IMR-90 (cell line): ENCODE data around the gene IRGM. TPM values are rescaled to one million over a fixed set of nuclear protein-coding genes. Genes with fewer than 3 reads are reported as not detected.
"Not testable (repeated sequence)": the region's sequence is repeated elsewhere in the genome, so short reads cannot be mapped to it uniquely, and the experiment has no call there.

Source experiments
- ATAC-seq: fragments of 200-7000 bp; cut with Tn5 transposase; 2 replicates; pipeline ENCODE4 v1.9.1; 2020; ENCODE audit warnings: low read depth, mild to moderate bottlenecking, moderate library complexity
- BruUV-seq: library from RNA; stranded (reverse); fragments of 400-500 nt; replicated peaks from 2 replicates; lab custom pipeline; 2021; lab: Mats Ljungman, UMichigan
- CTCF ChIA-PET: fragments of 300-600 bp; formaldehyde crosslinking; extraction: SDS; loops from one replicate; lab custom pipeline; 2021; ENCODE audit warnings: antibody characterized with exemption; lab: Yijun Ruan, JAX
- POLR2A ChIA-PET: fragments of 300-600 bp; sonication (Branson Sonifier 250); formaldehyde crosslinking; loops from one replicate; lab custom pipeline; 2022; ENCODE audit warnings: antibody characterized with exemption; ENCODE audit not compliant: unreplicated experiment; lab: Charles Lee
- DNase-seq: peaks from one replicate; pipeline ENCODE4 v3.0.0; 2013
- H2AFZ ChIP-seq: replicated peaks from 2 replicates; pipeline ENCODE3; 2013; ENCODE audit warnings: low read length, mild to moderate bottlenecking; ENCODE audit not compliant: poor library complexity
- H2AK5ac ChIP-seq: 2 replicates; pipeline ENCODE4 v1.6.1; 2013; ENCODE audit warnings: low read depth, low read length, inconsistent platforms
- H2AK9ac ChIP-seq: replicated peaks from 2 replicates; pipeline ENCODE3; 2013; ENCODE audit warnings: mild to moderate bottlenecking, low read depth, low read length, moderate library complexity; ENCODE audit not compliant: poor library complexity
- H2BK120ac ChIP-seq: 2 replicates; pipeline ENCODE4 v1.6.1; 2013; ENCODE audit warnings: low read depth, low read length, inconsistent platforms
- H2BK15ac ChIP-seq: 3 replicates; pipeline ENCODE4 v1.6.1; 2013; ENCODE audit warnings: low read depth, low read length, inconsistent platforms
- H2BK20ac ChIP-seq: 2 replicates; pipeline ENCODE4 v1.6.1; 2013; ENCODE audit warnings: low read depth, mild to moderate bottlenecking, inconsistent platforms, low read length, moderate library complexity
- H2BK5ac ChIP-seq: 2 replicates; pipeline ENCODE4 v1.6.1; 2013; ENCODE audit warnings: mild to moderate bottlenecking, low read depth, low read length, inconsistent platforms; ENCODE audit not compliant: poor library complexity, severe bottlenecking
- H3K14ac ChIP-seq: replicated peaks from 2 replicates; pipeline ENCODE4 v1.6.1; 2013; ENCODE audit warnings: low read depth, low read length, inconsistent platforms
- H3K18ac ChIP-seq: 2 replicates; pipeline ENCODE4 v1.6.1; 2013; ENCODE audit warnings: low read depth, low read length, control low read depth
- H3K23ac ChIP-seq: 2 replicates; pipeline ENCODE4 v1.6.1; 2013; ENCODE audit warnings: low read depth, low read length, inconsistent platforms
- H3K27ac ChIP-seq: 2 replicates; pipeline ENCODE4 v1.5.1; 2013; ENCODE audit warnings: mild to moderate bottlenecking, control low read depth, low read length; ENCODE audit not compliant: insufficient read depth
- H3K27me3 ChIP-seq: 2 replicates; pipeline ENCODE4 v1.6.1; 2013; ENCODE audit warnings: low read length; ENCODE audit not compliant: control insufficient read depth, insufficient read depth
- H3K36me3 ChIP-seq: 2 replicates; pipeline ENCODE4 v1.6.1; 2013; ENCODE audit warnings: low read length, mixed read lengths; ENCODE audit not compliant: control insufficient read depth, insufficient read depth
- H3K4ac ChIP-seq: 2 replicates; pipeline ENCODE4 v1.6.1; 2013; ENCODE audit warnings: low read depth, low read length, inconsistent platforms
- H3K4me1 ChIP-seq: 2 replicates; pipeline ENCODE4 v1.6.1; 2013; ENCODE audit warnings: low read length, mixed read lengths; ENCODE audit not compliant: control insufficient read depth, insufficient read depth
- H3K4me2 ChIP-seq: 2 replicates; pipeline ENCODE4 v1.6.1; 2013; ENCODE audit warnings: low read depth, mild to moderate bottlenecking, control low read depth, low read length, moderate library complexity
- H3K4me3 ChIP-seq: 2 replicates; pipeline ENCODE4 v1.5.1; 2013; ENCODE audit warnings: low read depth, mild to moderate bottlenecking, control low read depth, low read length, moderate library complexity; ENCODE audit not compliant: insufficient read depth
- H3K56ac ChIP-seq: 2 replicates; pipeline ENCODE4 v1.6.1; 2013; ENCODE audit warnings: low read length, inconsistent platforms; ENCODE audit not compliant: insufficient read depth; ENCODE audit errors: extremely low read depth
- H3K79me1 ChIP-seq, 2 experiments: 2 replicates each; pipeline ENCODE4 v1.6.1; 2013; ENCODE audit warnings: low read length in 2 of 2, inconsistent platforms in 1 of 2, low read depth in 1 of 2
- H3K9ac ChIP-seq: 2 replicates; pipeline ENCODE4 v1.6.1; 2013; ENCODE audit warnings: low read depth, low read length, control low read depth
- H3K9me1 ChIP-seq: 2 replicates; pipeline ENCODE4 v1.6.1; 2013; ENCODE audit warnings: low read length, inconsistent platforms; ENCODE audit not compliant: insufficient read depth
- H3K9me3 ChIP-seq: 2 replicates; pipeline ENCODE4 v1.6.1; 2013; ENCODE audit warnings: low read length; ENCODE audit not compliant: control insufficient read depth, insufficient read depth
- H4K20me1 ChIP-seq: 2 replicates; pipeline ENCODE4 v1.6.1; 2013; ENCODE audit warnings: low read length, inconsistent platforms; ENCODE audit not compliant: insufficient read depth
- H4K5ac ChIP-seq: 2 replicates; pipeline ENCODE4 v1.6.1; 2013; ENCODE audit warnings: mild to moderate bottlenecking, low read depth, low read length, control low read depth
- H4K8ac ChIP-seq, 2 experiments: 2 replicates each; pipeline ENCODE4 v1.6.1; 2013; ENCODE audit warnings: low read depth in 2 of 2, low read length in 2 of 2, control low read depth in 1 of 2, inconsistent platforms in 1 of 2
- H4K91ac ChIP-seq: 2 replicates; pipeline ENCODE4 v1.6.1; 2013; ENCODE audit warnings: low read depth, low read length, inconsistent platforms; ENCODE audit not compliant: insufficient read depth
- FOS ChIP-seq: fragments of 150-350 bp; IDR thresholded peaks from 2 replicates; pipeline ENCODE4 v1.6.1; 2016; ENCODE audit warnings: low read depth, low read length
- RAD21 ChIP-seq: IDR thresholded peaks from 2 replicates; pipeline ENCODE4 v1.6.1; 2012; ENCODE audit warnings: low read length, improper control_type of control experiment
- USF2 ChIP-seq: fragments of 150-350 bp; IDR thresholded peaks from 2 replicates; pipeline ENCODE4 v1.6.1; 2017; ENCODE audit warnings: mild to moderate bottlenecking, antibody characterized with exemption, low read length, low read depth
- WGBS, 2 experiments: methylation state at CpG; one replicate each; pipeline versions ENCODE4 v1.1.5 to v1.1.7; 2013; ENCODE audit warnings: missing lambda C conversion rate in 2 of 2; ENCODE audit not compliant: insufficient read length in 1 of 2; ENCODE audit errors: extremely low coverage in 2 of 2; 5-methylcytosine and 5-hydroxymethylcytosine counted together
- dilution Hi-C: fragments of 300-500 bp; cut with HindIII; formaldehyde crosslinking; loops from one replicate; pipeline ENCODE4 v1.14.3; 2018; ENCODE audit warnings: low sequenced_read_pairs; ENCODE audit not compliant: unreplicated experiment
- in situ Hi-C: fragments of 300-500 bp; cut with MboI; formaldehyde crosslinking; loops from 3 replicates; pipeline ENCODE4 v1.14.3; 2019; ENCODE audit warnings: low sequenced_read_pairs, inconsistent platforms, mixed read lengths
- intact Hi-C: fragments of 100-400 bp; cut with micrococcal nuclease; formaldehyde crosslinking; loops from 2 replicates; pipeline ENCODE4 v1.10.0; 2022
- polyA plus RNA-seq, 3 experiments: library from polyadenylated mRNA; depleted of rRNA; stranded (reverse); fragments of >200 nt; gene quantifications; 2 replicates each; pipeline ENCODE4 v1.2.3, GENCODE V29; 2012; ENCODE audit warnings: low replicate concordance in 1 of 3
- total RNA-seq: library from RNA; depleted of rRNA; stranded (reverse); fragments of >200 nt; gene quantifications from 2 replicates; pipeline ENCODE4 v1.2.3, GENCODE V29; 2012

The IRGM gene
- total and polyA plus RNA-seq, 2 of the 4 experiments (the other 2 are of a cell fraction): not detected

- no peaks in the 10 kb centered on the region for H3K79me1 ChIP-seq
- H2AK5ac ChIP-seq: no peak overlapping the region
- no peak for DNase-seq
- TF ChIP-seq USF2 (no peak), RAD21 (no peak), FOS (no peak)
- no peaks in the 10 kb centered on the region for H3K36me3 ChIP-seq
- H3K14ac ChIP-seq: no peak overlapping the region
- WGBS, 2 experiments: no CpG with 5 or more reads among the region's 2 CpGs
- H2BK5ac ChIP-seq: no peak overlapping the region
- BruUV-seq: no TSS peak
- intact Hi-C loops: no loop called here
- no peak overlapping the region for H2AFZ ChIP-seq
- peaks cover 8% of the 10 kb centered on the region for H3K27me3 ChIP-seq
- H3K4me1 ChIP-seq: no peaks in the 10 kb centered on the region
- in situ Hi-C loops: no loop called here
- no peak overlapping the region for H3K18ac ChIP-seq
- H3K4ac ChIP-seq: no peak overlapping the region
- no peak overlapping the region for H2BK20ac ChIP-seq
- H4K20me1 ChIP-seq: no peaks in the 10 kb centered on the region
- no peak overlapping the region for H3K9ac ChIP-seq
- no peak overlapping the region for H3K27ac ChIP-seq
- H2BK15ac ChIP-seq: no peak overlapping the region
- ChIA-PET POLR2A (no interaction called here), CTCF (interaction anchor here (0.6 to 1.4 kb wide), 3 partner anchors 8 to 19 kb away, joined by 3 to 4 read pairs (median 3); no protein-coding TSS in a partner anchor)
- no peak overlapping the region for H3K56ac ChIP-seq
- H3K4me3 ChIP-seq: no peak overlapping the region
- dilution Hi-C loops: no loop called here
- H4K8ac ChIP-seq: no peak overlapping the region
- H3K9me3 ChIP-seq: no peaks in the 10 kb centered on the region
- H2BK120ac ChIP-seq: no peak overlapping the region
- no peak; the same call in 1 of the 2 replicates for ATAC-seq
- no peaks in the 10 kb centered on the region for H3K9me1 ChIP-seq
- H4K91ac ChIP-seq: no peak overlapping the region
- no peak overlapping the region for H2AK9ac ChIP-seq
- no peak overlapping the region for H4K5ac ChIP-seq
- no peak overlapping the region for H3K23ac ChIP-seq
- H3K4me2 ChIP-seq: no peak overlapping the region; the same call in 1 of the 2 replicates
Observed at GRCh38 chr5:150853561-150853960, 7.2 kb downstream of the IRGM start.

- H3K27me3 ChIP-seq, H4K20me1 ChIP-seq, H3K9ac ChIP-seq, H3K23ac ChIP-seq, H2BK120ac ChIP-seq, H4K5ac ChIP-seq, dilution Hi-C loops, H3K9me3 ChIP-seq, BruUV-seq, H3K18ac ChIP-seq, in situ Hi-C loops, H2AFZ ChIP-seq, H2AK5ac ChIP-seq, CTCF ChIA-PET, ATAC-seq, DNase-seq, H4K8ac ChIP-seq, H3K4me2 ChIP-seq, H3K79me1 ChIP-seq, H3K4me3 ChIP-seq, H4K91ac ChIP-seq, H3K56ac ChIP-seq, H3K27ac ChIP-seq, POLR2A ChIA-PET, H3K4me1 ChIP-seq, H2BK20ac ChIP-seq, H2AK9ac ChIP-seq, H3K9me1 ChIP-seq, H3K36me3 ChIP-seq, H3K4ac ChIP-seq, H3K14ac ChIP-seq, H2BK5ac ChIP-seq, intact Hi-C loops, H2BK15ac ChIP-seq: not testable (repeated sequence)
- WGBS, 2 experiments: no CpG with 5 or more reads among the region's 3 CpGs
Observed at GRCh38 chr5:150856700-150857099, 10.4 kb downstream of the IRGM start.
